Measurements from ENCODE around the gene HNRNPA3. TPM values are rescaled to one million over a fixed set of nuclear protein-coding genes. Genes with fewer than 3 reads are reported as not detected.

Gene HNRNPA3
- polyA plus RNA-seq, 1 of the 3 experiments (the other 2 are of a cell fraction) = 102 TPM

DNA sequence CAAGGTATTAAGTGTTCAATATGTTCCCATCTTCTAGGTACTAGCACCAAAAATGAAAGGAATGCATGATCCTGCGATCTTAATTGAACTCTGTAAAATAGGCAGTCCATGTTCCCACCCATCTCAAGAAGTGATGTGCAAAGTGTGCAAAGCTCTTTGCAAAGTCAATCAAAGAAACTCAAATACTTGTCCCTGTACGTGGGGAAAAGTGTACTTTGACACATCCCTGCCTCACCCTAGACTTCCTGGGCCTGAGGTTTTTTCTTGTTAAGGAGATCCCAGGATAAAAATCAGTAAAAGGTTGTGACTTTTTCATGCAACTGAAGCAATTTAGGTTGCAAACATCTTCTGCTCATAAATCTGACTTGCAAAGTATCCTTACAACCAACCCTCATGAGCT, 25.3 kb downstream of the HNRNPA3 start:
- no peaks in the 10 kb centered on the region for H3K9me2 ChIP-seq
- 81% methylated on average over 2 of the region's 2 CpGs for WGBS (ENCODE audit: low lambda C conversion rate)
- H3K79me2 ChIP-seq (ENCODE audit: insufficient read depth) = peaks cover 96% of the 10 kb centered on the region
- no peaks in the 10 kb centered on the region for H3K9me3 ChIP-seq
- no peak for DNase-seq
- ChIA-PET POLR2A (no interaction called here), CTCF (interaction anchor here (3.3 kb wide), 1 partner anchor 26 kb away, joined by 21 read pairs; the partner anchor contains the start of gene NFE2L2)
- H3F3A ChIP-seq (replicated peaks; ENCODE audit: insufficient read depth) = peaks cover 26% of the 10 kb centered on the region
- no peaks in the 10 kb centered on the region for H3K27me3 ChIP-seq (ENCODE audit: insufficient read depth)
- no peak for TF ChIP-seq RAD21 (IDR thresholded peaks at IDR 0.05; ENCODE audit: low read length)
- no peak for TF ChIP-seq FOXJ3 (CRISPR knock-in tag; IDR thresholded peaks at IDR 0.05)
- TF ChIP-seq MEF2A (IDR thresholded peaks at IDR 0.05; ENCODE audit: borderline replicate concordance, low read depth) = no peak
- TF ChIP-seq, protein P1, sequence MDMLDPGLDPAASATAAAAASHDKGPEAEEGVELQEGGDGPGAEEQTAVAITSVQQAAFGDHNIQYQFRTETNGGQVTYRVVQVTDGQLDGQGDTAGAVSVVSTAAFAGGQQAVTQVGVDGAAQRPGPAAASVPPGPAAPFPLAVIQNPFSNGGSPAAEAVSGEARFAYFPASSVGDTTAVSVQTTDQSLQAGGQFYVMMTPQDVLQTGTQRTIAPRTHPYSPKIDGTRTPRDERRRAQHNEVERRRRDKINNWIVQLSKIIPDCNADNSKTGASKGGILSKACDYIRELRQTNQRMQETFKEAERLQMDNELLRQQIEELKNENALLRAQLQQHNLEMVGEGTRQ (IDR thresholded peaks at IDR 0.05; ENCODE audit: borderline replicate concordance, low read depth, low read length) = no peak
- TF ChIP-seq EP300 (IDR thresholded peaks at IDR 0.05; ENCODE audit: borderline replicate concordance in 1 of 2, low read depth in 1 of 2, low read length in 1 of 2) = no peak
- no peak for TF ChIP-seq MXI1 (IDR thresholded peaks at IDR 0.05; ENCODE audit: low read depth, low read length)
- TF ChIP-seq YY1 (IDR thresholded peaks at IDR 0.05; ENCODE audit: low read depth) = no peak
- TF ChIP-seq GABPA (IDR thresholded peaks at IDR 0.05; ENCODE audit: low read depth) = no peak
- TF ChIP-seq, protein P2, sequence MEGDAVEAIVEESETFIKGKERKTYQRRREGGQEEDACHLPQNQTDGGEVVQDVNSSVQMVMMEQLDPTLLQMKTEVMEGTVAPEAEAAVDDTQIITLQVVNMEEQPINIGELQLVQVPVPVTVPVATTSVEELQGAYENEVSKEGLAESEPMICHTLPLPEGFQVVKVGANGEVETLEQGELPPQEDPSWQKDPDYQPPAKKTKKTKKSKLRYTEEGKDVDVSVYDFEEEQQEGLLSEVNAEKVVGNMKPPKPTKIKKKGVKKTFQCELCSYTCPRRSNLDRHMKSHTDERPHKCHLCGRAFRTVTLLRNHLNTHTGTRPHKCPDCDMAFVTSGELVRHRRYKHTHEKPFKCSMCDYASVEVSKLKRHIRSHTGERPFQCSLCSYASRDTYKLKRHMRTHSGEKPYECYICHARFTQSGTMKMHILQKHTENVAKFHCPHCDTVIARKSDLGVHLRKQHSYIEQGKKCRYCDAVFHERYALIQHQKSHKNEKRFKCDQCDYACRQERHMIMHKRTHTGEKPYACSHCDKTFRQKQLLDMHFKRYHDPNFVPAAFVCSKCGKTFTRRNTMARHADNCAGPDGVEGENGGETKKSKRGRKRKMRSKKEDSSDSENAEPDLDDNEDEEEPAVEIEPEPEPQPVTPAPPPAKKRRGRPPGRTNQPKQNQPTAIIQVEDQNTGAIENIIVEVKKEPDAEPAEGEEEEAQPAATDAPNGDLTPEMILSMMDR (IDR thresholded peaks at IDR 0.05) = no peak
- TF ChIP-seq CHD2 (IDR thresholded peaks at IDR 0.05; ENCODE audit: low read length, partially characterized antibody) = no peak
- TF ChIP-seq GATA2 (CRISPR knock-in tag; IDR thresholded peaks at IDR 0.05) = no peak
- no peak for TF ChIP-seq TAF1 (IDR thresholded peaks at IDR 0.05; ENCODE audit: borderline replicate concordance, low read depth, low read length)
- TF ChIP-seq, protein P3, sequence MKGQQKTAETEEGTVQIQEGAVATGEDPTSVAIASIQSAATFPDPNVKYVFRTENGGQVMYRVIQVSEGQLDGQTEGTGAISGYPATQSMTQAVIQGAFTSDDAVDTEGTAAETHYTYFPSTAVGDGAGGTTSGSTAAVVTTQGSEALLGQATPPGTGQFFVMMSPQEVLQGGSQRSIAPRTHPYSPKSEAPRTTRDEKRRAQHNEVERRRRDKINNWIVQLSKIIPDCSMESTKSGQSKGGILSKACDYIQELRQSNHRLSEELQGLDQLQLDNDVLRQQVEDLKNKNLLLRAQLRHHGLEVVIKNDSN (IDR thresholded peaks at IDR 0.05; ENCODE audit: borderline replicate concordance, low read depth) = no peak
- no peak for TF ChIP-seq RXRA (IDR thresholded peaks at IDR 0.05; ENCODE audit: borderline replicate concordance, low read depth)
- no peak for TF ChIP-seq FOSL2 (IDR thresholded peaks at IDR 0.05; ENCODE audit: borderline replicate concordance, low read depth)
- no peak for TF ChIP-seq NFIC (IDR thresholded peaks at IDR 0.05; ENCODE audit: borderline replicate concordance)
- TF ChIP-seq, protein P4, sequence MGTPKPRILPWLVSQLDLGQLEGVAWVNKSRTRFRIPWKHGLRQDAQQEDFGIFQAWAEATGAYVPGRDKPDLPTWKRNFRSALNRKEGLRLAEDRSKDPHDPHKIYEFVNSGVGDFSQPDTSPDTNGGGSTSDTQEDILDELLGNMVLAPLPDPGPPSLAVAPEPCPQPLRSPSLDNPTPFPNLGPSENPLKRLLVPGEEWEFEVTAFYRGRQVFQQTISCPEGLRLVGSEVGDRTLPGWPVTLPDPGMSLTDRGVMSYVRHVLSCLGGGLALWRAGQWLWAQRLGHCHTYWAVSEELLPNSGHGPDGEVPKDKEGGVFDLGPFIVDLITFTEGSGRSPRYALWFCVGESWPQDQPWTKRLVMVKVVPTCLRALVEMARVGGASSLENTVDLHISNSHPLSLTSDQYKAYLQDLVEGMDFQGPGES (IDR thresholded peaks at IDR 0.05; ENCODE audit: low read depth, low read length) = no peak
- H3K27ac ChIP-seq (ENCODE audit: low read depth in 2 of 2, low read length in 1 of 2) = peak overlapping the region in 1 of 2 experiments; percentile 9; a peak in 2 of 4 replicates
- H3K4me2 ChIP-seq = no peak overlapping the region
- no peak overlapping the region for H3K4me3 ChIP-seq (ENCODE audit: low read depth in 2 of 2, low read length in 1 of 2)
- no peak overlapping the region for H2AFZ ChIP-seq (ENCODE audit: low read depth)
- H3K4me1 ChIP-seq (ENCODE audit: control insufficient read depth in 1 of 2, insufficient read depth in 2 of 2, low read depth in 1 of 2, low read length in 1 of 2) = peaks cover 34 to 36% of the 10 kb centered on the region in 2 experiments
- H3K36me3 ChIP-seq (replicated peaks in 1 of 2; ENCODE audit: control insufficient read depth in 1 of 2, insufficient read depth in 2 of 2, low read length in 1 of 2) = peaks cover 16 to 26% of the 10 kb centered on the region in 2 experiments
- peaks cover 44% of the 10 kb centered on the region for H4K20me1 ChIP-seq (ENCODE audit: insufficient read depth)
- no peak overlapping the region for H3K9ac ChIP-seq
